Measurements from ENCODE around the gene DOCK7.
"Not testable (repeated sequence)": the region's sequence is repeated elsewhere in the genome, so short reads cannot be mapped to it uniquely, and the experiment has no call there.

DOCK7 gene

GRCh38 chr1:62712336-62713243 is 24.4 kb upstream of the DOCK7 start:
- DNase-seq (ENCODE audit: low spot score): no peak
- TF ChIP-seq CTCF (IDR thresholded peaks at IDR 0.05; ENCODE audit: extremely low read depth, missing control alignments): no peak

GRCh38 chr1:62707744-62708120 is 19.5 kb upstream of the DOCK7 start:
- DNase-seq (ENCODE audit: low spot score): no peak
- TF ChIP-seq CTCF (IDR thresholded peaks at IDR 0.05; ENCODE audit: extremely low read depth, missing control alignments): no peak

GRCh38 chr1:62706985-62707743 is 19.0 kb upstream of the DOCK7 start:
- TF ChIP-seq CTCF (IDR thresholded peaks at IDR 0.05; ENCODE audit: extremely low read depth, missing control alignments): no peak
- DNase-seq (ENCODE audit: low spot score): no peak

DNA sequence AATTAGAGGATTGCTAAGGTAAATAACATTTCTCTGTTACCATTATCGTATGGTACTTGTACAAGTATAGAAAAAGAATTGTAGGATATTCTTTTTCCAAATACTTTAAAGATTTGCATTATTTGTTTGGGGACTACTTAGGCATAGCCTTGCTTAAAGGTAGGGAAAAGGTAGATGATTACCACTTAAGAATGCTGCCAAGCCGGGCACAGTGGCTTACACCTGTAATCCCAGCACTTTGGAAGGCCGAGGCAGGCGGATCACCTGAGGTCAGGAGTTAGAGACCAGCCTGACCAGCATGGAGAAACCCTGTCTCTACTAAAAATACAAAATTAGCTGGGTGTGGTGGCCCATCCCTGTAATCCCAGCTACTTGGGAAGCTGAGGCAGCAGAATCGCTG is 10.0 kb upstream of the DOCK7 start:
- DNase-seq (ENCODE audit: low spot score): not testable (repeated sequence)

DNA sequence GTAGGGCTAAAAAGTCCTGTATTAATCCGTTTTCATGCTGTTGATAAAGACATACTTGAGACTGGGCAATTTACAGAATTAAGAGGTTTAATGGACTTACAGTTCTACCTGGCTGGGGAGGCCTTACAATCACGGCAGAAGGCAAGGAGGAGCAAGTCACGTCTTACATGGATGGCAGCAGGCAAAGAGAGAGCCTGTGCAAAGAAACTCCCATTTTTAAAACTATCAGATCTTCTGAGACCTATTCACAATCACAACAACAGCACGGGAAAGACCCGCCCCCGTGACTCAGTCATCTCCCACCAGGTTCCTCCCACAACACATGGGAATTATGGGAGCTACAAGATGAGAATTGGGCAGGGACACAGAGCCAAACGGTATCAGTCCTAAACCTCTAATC is 6.3 kb upstream of the DOCK7 start:
- DNase-seq (ENCODE audit: low spot score): not testable (repeated sequence)

DNA sequence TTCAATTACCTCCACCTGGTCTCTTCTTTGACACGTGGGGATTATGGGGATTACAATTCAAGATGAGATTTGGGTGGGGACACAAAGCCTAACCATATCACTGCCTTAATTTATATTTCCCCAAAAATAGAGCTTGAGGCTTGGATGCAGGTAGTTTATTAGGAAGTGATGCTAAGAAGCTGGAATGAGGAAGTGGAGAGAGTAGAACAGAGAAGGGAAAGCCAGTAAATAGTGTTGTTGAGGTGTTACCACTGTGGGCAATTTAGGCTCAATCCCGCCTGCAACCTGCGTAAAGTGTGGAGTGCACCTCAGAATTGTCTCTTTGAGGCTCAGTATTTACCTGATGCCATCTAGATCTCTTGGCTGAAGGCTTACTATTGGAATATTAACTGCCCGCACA is 4.9 kb upstream of the DOCK7 start:
- no peak for DNase-seq (ENCODE audit: low spot score)
- TF ChIP-seq CTCF (IDR thresholded peaks at IDR 0.05; ENCODE audit: extremely low read depth, missing control alignments): no peak

DNA sequence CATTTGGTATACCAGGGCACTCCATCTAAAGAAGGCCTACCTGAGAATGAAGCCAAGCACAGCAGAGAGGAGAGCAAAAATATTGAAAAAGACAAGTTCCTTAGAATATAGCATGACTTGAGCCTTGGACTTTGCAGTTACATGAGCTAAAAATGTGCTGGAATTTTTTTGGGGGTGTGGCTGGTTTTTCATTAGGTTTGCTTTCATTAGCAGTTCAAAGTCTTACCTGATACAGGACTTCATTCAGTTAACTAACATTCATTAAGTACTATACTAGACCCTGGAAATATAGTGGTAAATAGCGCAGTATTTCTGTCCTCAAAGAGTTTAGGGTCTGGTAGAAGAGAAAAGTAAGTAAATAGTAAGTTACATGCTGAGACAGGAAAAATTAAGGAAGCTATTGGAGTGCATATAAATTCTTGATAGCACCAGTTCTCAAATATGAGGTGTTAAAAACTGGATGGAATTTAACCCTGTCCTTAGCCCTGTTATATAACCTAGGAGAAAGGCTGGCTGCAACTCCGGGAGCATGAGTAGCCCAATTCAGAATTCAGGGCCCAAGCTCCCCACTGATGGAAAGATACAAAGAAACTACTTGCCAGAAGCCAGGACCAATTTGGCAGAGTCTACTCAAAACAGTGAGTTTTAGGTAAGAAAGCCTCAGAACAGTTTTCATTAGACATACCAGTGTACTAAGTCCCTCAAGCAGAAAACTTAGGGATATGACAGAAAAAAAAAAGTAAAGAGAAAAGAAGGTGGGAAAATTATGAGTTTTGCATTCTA is 3.1 kb upstream of the DOCK7 start:
- TF ChIP-seq CTCF (IDR thresholded peaks at IDR 0.05; ENCODE audit: extremely low read depth, missing control alignments): no peak
- DNase-seq (ENCODE audit: low spot score): no peak

- DNase-seq (ENCODE audit: low spot score): no peak
- no peak for TF ChIP-seq CTCF (IDR thresholded peaks at IDR 0.05; ENCODE audit: extremely low read depth, missing control alignments)
These were observed 1.3 kb upstream of the DOCK7 start for GRCh38 chr1:62689524-62689923.
